Mucosa of rectum (tissue), 2 donors: ENCODE measurements around the gene SLC12A2.

Experiments used
- H3K27ac ChIP-seq, 2 donors: one replicate each; pipeline ENCODE4 v1.7.0; 2013; ENCODE audit warnings: inconsistent platforms in 2 of 2, low read depth in 2 of 2, low read length in 2 of 2
- H3K27me3 ChIP-seq, 2 donors: one replicate each; pipeline ENCODE4 v1.7.0; 2013; ENCODE audit warnings: low read length in 2 of 2; ENCODE audit not compliant: control insufficient read depth in 2 of 2, insufficient read depth in 2 of 2
- H3K36me3 ChIP-seq, 2 donors: one replicate each; pipeline ENCODE4 v1.7.0; 2013; ENCODE audit warnings: low read length in 2 of 2; ENCODE audit not compliant: control insufficient read depth in 2 of 2, insufficient read depth in 2 of 2
- H3K4me1 ChIP-seq, 2 donors: one replicate each; pipeline ENCODE4 v1.7.0; 2013; ENCODE audit warnings: low read length in 2 of 2, mild to moderate bottlenecking in 1 of 2; ENCODE audit not compliant: control insufficient read depth in 2 of 2, insufficient read depth in 2 of 2
- H3K4me3 ChIP-seq, 2 donors: one replicate each; pipeline ENCODE4 v1.7.0; 2013; ENCODE audit warnings: low read length in 2 of 2
- H3K9ac ChIP-seq, 2 donors: one replicate each; pipeline ENCODE4 v1.7.0; 2013; ENCODE audit warnings: low read length in 2 of 2, low read depth in 1 of 2, mild to moderate bottlenecking in 1 of 2
- H3K9me3 ChIP-seq, 2 donors: one replicate each; pipeline ENCODE4 v1.7.0; 2013; ENCODE audit warnings: low read length in 2 of 2; ENCODE audit not compliant: control insufficient read depth in 2 of 2
- donor health status: healthy.
- donor health status: Normal muscosa, but diverticular disease.

Gene SLC12A2

GRCh38 chr5:128212191-128212806, 128.7 kb downstream of the SLC12A2 start:
- H3K27me3 ChIP-seq = no peaks in the 10 kb centered on the region
- no peaks in the 10 kb centered on the region for H3K4me1 ChIP-seq
- no peaks in the 10 kb centered on the region for H3K36me3 ChIP-seq

GRCh38 chr5:128213340-128213739, 129.8 kb downstream of the SLC12A2 start:
- no peaks in the 10 kb centered on the region for H3K27me3 ChIP-seq
- H3K27ac ChIP-seq = no peak overlapping the region
- H3K4me1 ChIP-seq = no peaks in the 10 kb centered on the region
- H3K9ac ChIP-seq = no peak overlapping the region
- H3K36me3 ChIP-seq = no peaks in the 10 kb centered on the region
- no peak overlapping the region for H3K4me3 ChIP-seq
- no peaks in the 10 kb centered on the region for H3K9me3 ChIP-seq

More at GRCh38 chr5:128212191-128212806, 128.7 kb downstream of the SLC12A2 start:
- Histone ChIP-seq H3K9ac (no peak overlapping the region), H3K9me3 (no peaks in the 10 kb centered on the region), H3K27ac (no peak overlapping the region), H3K4me3 (no peak overlapping the region)

DNA sequence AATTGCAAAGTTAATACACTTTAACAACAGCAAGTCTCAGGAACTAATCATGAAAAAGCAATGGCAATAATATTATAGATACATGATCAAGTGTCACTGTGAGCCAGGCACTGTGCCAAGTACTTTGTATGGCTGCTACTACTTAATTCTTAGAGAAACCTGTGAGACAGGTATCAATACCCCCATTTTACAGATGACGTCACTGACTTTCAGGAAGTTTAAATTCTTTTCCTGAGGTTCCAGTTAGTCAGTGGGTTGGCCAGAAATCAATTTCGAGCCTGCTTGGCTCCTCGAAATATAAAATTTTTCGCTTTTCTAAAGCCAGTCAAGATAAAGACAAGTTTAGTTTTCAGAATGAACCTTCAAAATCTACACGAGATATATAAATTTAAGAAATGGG, 130.3 kb downstream of the SLC12A2 start:
- H3K36me3 ChIP-seq = no peaks in the 10 kb centered on the region
- no peak overlapping the region for H3K4me3 ChIP-seq
- no peaks in the 10 kb centered on the region for H3K9me3 ChIP-seq
- H3K9ac ChIP-seq = no peak overlapping the region
- no peaks in the 10 kb centered on the region for H3K4me1 ChIP-seq
- H3K27me3 ChIP-seq = no peaks in the 10 kb centered on the region
- no peak overlapping the region for H3K27ac ChIP-seq

- Histone ChIP-seq H3K27me3 (no peaks in the 10 kb centered on the region), H3K27ac (no peak overlapping the region), H3K36me3 (no peaks in the 10 kb centered on the region)
Observed at GRCh38 chr5:128216285-128216684, 132.7 kb downstream of the SLC12A2 start.

GRCh38 chr5:128216860-128217531, 133.4 kb downstream of the SLC12A2 start:
- no peak overlapping the region for H3K27ac ChIP-seq
- no peak overlapping the region for H3K4me3 ChIP-seq
- H3K36me3 ChIP-seq = no peaks in the 10 kb centered on the region
- H3K9ac ChIP-seq = no peak overlapping the region
- H3K9me3 ChIP-seq = no peaks in the 10 kb centered on the region
- no peaks in the 10 kb centered on the region for H3K27me3 ChIP-seq
- no peaks in the 10 kb centered on the region for H3K4me1 ChIP-seq

More at GRCh38 chr5:128216285-128216684, 132.7 kb downstream of the SLC12A2 start:
- Histone ChIP-seq H3K9ac (no peak overlapping the region), H3K4me3 (no peak overlapping the region), H3K9me3 (no peaks in the 10 kb centered on the region), H3K4me1 (no peaks in the 10 kb centered on the region)

- no peaks in the 10 kb centered on the region for H3K27me3 ChIP-seq
- no peaks in the 10 kb centered on the region for H3K36me3 ChIP-seq
- H3K9me3 ChIP-seq = no peaks in the 10 kb centered on the region
- no peaks in the 10 kb centered on the region for H3K4me1 ChIP-seq
- H3K27ac ChIP-seq = no peak overlapping the region
- no peak overlapping the region for H3K4me3 ChIP-seq
- no peak overlapping the region for H3K9ac ChIP-seq
Observed at GRCh38 chr5:128220841-128221240, 137.3 kb downstream of the SLC12A2 start.

DNA sequence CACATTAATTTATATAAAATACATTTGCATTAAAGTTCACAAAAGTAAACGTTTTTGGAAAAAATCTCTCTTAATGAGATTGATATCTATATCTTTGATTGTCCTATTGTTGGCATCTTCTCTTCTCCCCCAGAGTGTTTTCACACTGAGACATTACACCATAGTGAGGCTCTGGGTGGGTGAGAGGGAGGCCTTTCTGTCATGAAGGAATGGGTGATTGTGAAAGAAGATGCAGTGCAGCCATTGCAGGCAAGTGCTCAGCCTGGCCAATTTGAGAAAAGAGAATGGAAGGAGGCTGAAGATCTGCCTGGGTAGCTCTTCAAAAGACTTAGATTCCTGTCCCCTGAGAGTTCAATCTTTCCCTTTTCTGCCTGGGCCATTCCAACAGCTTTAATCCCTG, 140.8 kb downstream of the SLC12A2 start:
- Histone ChIP-seq H3K9me3 (no peaks in the 10 kb centered on the region), H3K36me3 (no peaks in the 10 kb centered on the region), H3K27ac (no peak overlapping the region), H3K27me3 (no peaks in the 10 kb centered on the region), H3K9ac (no peak overlapping the region), H3K4me1 (no peaks in the 10 kb centered on the region), H3K4me3 (no peak overlapping the region)

DNA sequence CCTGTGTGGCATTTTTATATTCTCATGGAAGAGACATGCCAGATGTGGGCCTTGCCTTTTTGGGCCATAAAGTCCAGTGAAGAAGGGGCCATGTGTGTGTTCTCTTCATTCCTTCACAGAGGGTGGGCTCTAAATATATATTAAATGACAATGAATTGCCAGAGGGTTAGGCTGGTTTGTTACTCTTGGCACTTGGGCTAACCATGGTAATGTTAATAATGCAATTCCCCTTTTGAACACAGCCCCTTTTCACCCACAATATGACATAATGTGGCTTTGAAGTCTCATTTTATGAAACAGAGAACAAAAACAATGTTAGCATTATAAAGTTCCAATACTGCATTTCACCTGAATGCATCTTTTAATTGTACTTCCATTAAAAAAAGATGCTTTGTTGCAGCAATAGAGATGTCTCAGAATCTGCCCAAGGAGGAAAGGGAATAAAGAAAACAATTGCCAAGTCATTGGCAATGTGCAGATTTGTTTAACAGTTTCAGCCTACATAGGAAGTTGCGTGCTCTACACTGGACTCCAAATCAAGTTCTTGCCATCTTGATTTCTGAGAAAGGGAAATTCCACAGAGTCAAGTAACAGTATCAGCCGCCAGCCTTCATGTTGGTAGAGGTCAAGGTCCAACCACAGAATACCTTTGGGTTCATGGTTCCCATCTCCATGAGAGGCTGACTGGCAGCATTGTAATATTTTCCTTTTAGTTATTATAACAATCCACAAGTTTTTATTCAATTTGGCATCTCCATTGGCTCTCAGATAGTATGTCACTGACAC, 141.9 kb downstream of the SLC12A2 start:
- Histone ChIP-seq H3K36me3 (no peaks in the 10 kb centered on the region), H3K27me3 (no peaks in the 10 kb centered on the region), H3K27ac (no peak overlapping the region), H3K9me3 (no peaks in the 10 kb centered on the region), H3K4me3 (no peak overlapping the region), H3K4me1 (no peaks in the 10 kb centered on the region), H3K9ac (no peak overlapping the region)

- Histone ChIP-seq H3K36me3 (no peaks in the 10 kb centered on the region), H3K9me3 (no peaks in the 10 kb centered on the region), H3K9ac (no peak overlapping the region), H3K27me3 (no peaks in the 10 kb centered on the region), H3K4me1 (no peaks in the 10 kb centered on the region), H3K27ac (no peak overlapping the region), H3K4me3 (no peak overlapping the region)
Observed at GRCh38 chr5:128228008-128228407, 144.4 kb downstream of the SLC12A2 start.

DNA sequence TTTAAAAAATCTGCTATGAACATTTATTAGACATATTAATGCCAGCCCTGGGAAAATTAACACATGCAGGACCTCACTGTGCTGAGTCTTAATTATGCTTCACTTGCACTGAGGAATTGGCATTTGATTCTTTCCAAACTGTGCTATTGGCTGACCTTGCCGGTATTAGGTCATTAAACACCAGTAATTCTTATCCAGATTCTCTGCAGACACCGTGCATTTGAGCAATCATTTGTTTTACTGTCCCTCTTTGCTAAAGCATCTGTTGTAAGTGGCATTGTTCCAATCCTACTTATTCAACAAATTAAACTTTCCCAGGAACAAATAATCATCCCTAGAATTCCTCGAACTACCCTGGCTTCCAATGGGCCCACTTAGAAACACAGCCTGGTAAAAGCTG, 145.0 kb downstream of the SLC12A2 start:
- Histone ChIP-seq H3K4me3 (no peak overlapping the region), H3K4me1 (no peaks in the 10 kb centered on the region), H3K9me3 (no peaks in the 10 kb centered on the region), H3K27me3 (no peaks in the 10 kb centered on the region), H3K36me3 (no peaks in the 10 kb centered on the region), H3K9ac (no peak overlapping the region), H3K27ac (no peak overlapping the region)
